ENCODE data around the gene MT1X. TPM values are rescaled to one million over a fixed set of nuclear protein-coding genes. Genes with fewer than 3 reads are reported as not detected.
A peak's percentile ranks its signal among the peaks of the same experiment; 100 is the strongest.

Gene MT1X
- total and polyA plus RNA-seq, 2 experiments from 2014 or later, result 39.8 to 127 TPM

GRCh38 chr16:56726926-56727325, 44.7 kb downstream of the MT1X start:
- Histone ChIP-seq H3K4me1 (ENCODE audit: insufficient read depth) (no peaks in the 10 kb centered on the region), H3K27me3 (no peaks in the 10 kb centered on the region), H3K79me2 (peaks cover 20% of the 10 kb centered on the region), H2AFZ (no peak overlapping the region), H3K9me3 (ENCODE audit: low read depth) (no peaks in the 10 kb centered on the region), H3K9me2 (replicated peaks; ENCODE audit: insufficient read depth) (no peaks in the 10 kb centered on the region), H4K20me1 (ENCODE audit: insufficient read depth, poor library complexity, severe bottlenecking) (no peaks in the 10 kb centered on the region), H3K4me2 (no peak overlapping the region), H3K36me3 (replicated peaks; ENCODE audit: insufficient read depth, low read depth) (no peaks in the 10 kb centered on the region), H3K27ac (no peak overlapping the region), H3K4me3 (no peak overlapping the region)
- TF ChIP-seq CTCF (IDR thresholded peaks at IDR 0.05; ENCODE audit: poor library complexity) (no peak), EZH2 (IDR thresholded peaks at IDR 0.05; ENCODE audit: borderline replicate concordance) (no peak), EZH2phosphoT487 (IDR thresholded peaks at IDR 0.05; ENCODE audit: low read depth, severe bottlenecking, unreplicated experiment) (no peak)
- DNase-seq (ENCODE audit: low spot score), result no peak
- 90% methylated on average over 6 of the region's 6 CpGs for WGBS (ENCODE audit: low lambda C conversion rate, missing lambda C conversion rate)

GRCh38 chr16:56728027-56728426, 45.8 kb downstream of the MT1X start:
- Histone ChIP-seq H2AFZ (no peak overlapping the region), H3K9me2 (replicated peaks; ENCODE audit: insufficient read depth) (no peaks in the 10 kb centered on the region), H3K27ac (no peak overlapping the region), H4K20me1 (ENCODE audit: insufficient read depth, poor library complexity, severe bottlenecking) (no peaks in the 10 kb centered on the region), H3K79me2 (peaks cover 26% of the 10 kb centered on the region), H3K27me3 (no peaks in the 10 kb centered on the region), H3K9me3 (ENCODE audit: low read depth) (no peaks in the 10 kb centered on the region), H3K4me3 (no peak overlapping the region), H3K36me3 (replicated peaks; ENCODE audit: insufficient read depth, low read depth) (no peaks in the 10 kb centered on the region), H3K4me1 (ENCODE audit: insufficient read depth) (no peaks in the 10 kb centered on the region), H3K4me2 (no peak overlapping the region)
- WGBS (ENCODE audit: low lambda C conversion rate, missing lambda C conversion rate), result 82% methylated on average over 1 of the region's 1 CpG
- no peak for DNase-seq (ENCODE audit: low spot score)
- TF ChIP-seq CTCF (IDR thresholded peaks at IDR 0.05; ENCODE audit: poor library complexity) (no peak), EZH2phosphoT487 (IDR thresholded peaks at IDR 0.05; ENCODE audit: low read depth, severe bottlenecking, unreplicated experiment) (no peak), EZH2 (IDR thresholded peaks at IDR 0.05; ENCODE audit: borderline replicate concordance) (no peak)

- Histone ChIP-seq H4K20me1 (ENCODE audit: insufficient read depth, poor library complexity, severe bottlenecking) (no peaks in the 10 kb centered on the region), H3K36me3 (replicated peaks; ENCODE audit: insufficient read depth, low read depth) (no peaks in the 10 kb centered on the region), H3K4me1 (ENCODE audit: insufficient read depth) (no peaks in the 10 kb centered on the region), H2AFZ (peak overlapping the region; percentile 82), H3K4me3 (peak overlapping the region; percentile 61), H3K4me2 (peak overlapping the region; percentile 78), H3K79me2 (peaks cover 29% of the 10 kb centered on the region), H3K27me3 (no peaks in the 10 kb centered on the region), H3K9me2 (replicated peaks; ENCODE audit: insufficient read depth) (no peaks in the 10 kb centered on the region), H3K9me3 (ENCODE audit: low read depth) (no peaks in the 10 kb centered on the region), H3K27ac (peak overlapping the region; percentile 85)
- TF ChIP-seq EZH2phosphoT487 (IDR thresholded peaks at IDR 0.05; ENCODE audit: low read depth, severe bottlenecking, unreplicated experiment) (no peak), EZH2 (IDR thresholded peaks at IDR 0.05; ENCODE audit: borderline replicate concordance) (no peak), CTCF (IDR thresholded peaks at IDR 0.05; ENCODE audit: poor library complexity) (no peak)
- 75% methylated on average over 8 of the region's 8 CpGs for WGBS (ENCODE audit: low lambda C conversion rate, missing lambda C conversion rate)
- no peak for DNase-seq (ENCODE audit: low spot score)
Measured at GRCh38 chr16:56728980-56729734, 46.9 kb downstream of the MT1X start.

All from hepatocyte (in vitro differentiated cells).